ENCODE data around the gene AICDA. TPM values are rescaled to one million over a fixed set of nuclear protein-coding genes. Genes with fewer than 3 reads are reported as not detected.

Gene AICDA
- total and polyA plus RNA-seq, 2 of the 13 experiments (the other 11 are each of a cell fraction or from before 2014, with no cell fraction given), result not detected

DNA sequence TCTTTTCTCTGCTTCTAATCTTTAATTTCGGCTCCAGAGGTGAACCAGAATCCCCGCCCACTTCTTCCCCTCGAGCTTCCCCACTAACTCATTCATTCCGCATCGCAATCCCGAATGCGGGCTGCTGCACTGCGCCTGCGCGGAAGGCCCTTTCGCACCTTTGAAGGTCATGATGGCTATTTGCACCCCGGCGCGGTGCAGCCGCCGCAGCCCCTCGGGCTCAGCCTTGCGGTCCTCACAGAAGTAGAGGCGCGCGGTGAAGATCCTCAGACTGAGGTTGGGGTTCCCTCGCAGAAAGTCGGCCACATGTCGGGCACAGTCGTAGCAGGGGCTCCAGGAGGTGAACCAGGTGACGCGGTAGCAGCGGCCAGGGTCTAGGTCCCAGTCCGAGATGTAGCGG, 7.6 kb downstream of the AICDA start:
- intact Hi-C loops (cut with micrococcal nuclease; ENCODE audit: unreplicated experiment) (no loop called here), in situ Hi-C loops (cut with HindIII; ENCODE audit: extremely low pct_ligation_motif_present, low pct_unique_long_range_greater_than_20kb) (loop anchor here (10.0 kb wide), 1 partner anchor 60 kb away; the partner anchor contains the start of gene CLEC4E)
- TF ChIP-seq ZNF207 (IDR thresholded peaks at IDR 0.05; ENCODE audit: borderline replicate concordance) (no peak), ZBTB42 (CRISPR knock-in tag; IDR thresholded peaks at IDR 0.05) (no peak), ZNF180 (CRISPR knock-in tag; IDR thresholded peaks at IDR 0.05; ENCODE audit: borderline replicate concordance, low read depth) (no peak), TEAD3 (CRISPR knock-in tag; optimal IDR thresholded peaks at IDR 0.05; ENCODE audit: borderline replicate concordance) (no peak), EEA1 (CRISPR knock-in tag; IDR thresholded peaks at IDR 0.05; ENCODE audit: borderline replicate concordance) (no peak)
- TF ChIP-seq, protein P1, sequence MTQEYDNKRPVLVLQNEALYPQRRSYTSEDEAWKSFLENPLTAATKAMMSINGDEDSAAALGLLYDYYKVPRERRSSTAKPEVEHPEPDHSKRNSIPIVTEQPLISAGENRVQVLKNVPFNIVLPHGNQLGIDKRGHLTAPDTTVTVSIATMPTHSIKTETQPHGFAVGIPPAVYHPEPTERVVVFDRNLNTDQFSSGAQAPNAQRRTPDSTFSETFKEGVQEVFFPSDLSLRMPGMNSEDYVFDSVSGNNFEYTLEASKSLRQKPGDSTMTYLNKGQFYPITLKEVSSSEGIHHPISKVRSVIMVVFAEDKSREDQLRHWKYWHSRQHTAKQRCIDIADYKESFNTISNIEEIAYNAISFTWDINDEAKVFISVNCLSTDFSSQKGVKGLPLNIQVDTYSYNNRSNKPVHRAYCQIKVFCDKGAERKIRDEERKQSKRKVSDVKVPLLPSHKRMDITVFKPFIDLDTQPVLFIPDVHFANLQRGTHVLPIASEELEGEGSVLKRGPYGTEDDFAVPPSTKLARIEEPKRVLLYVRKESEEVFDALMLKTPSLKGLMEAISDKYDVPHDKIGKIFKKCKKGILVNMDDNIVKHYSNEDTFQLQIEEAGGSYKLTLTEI (CRISPR knock-in tag; conservative IDR thresholded peaks at IDR 0.05), result no peak
- H3K4me3 ChIP-seq (replicated peaks in 1 of 3; ENCODE audit: insufficient read depth in 1 of 3, low read depth in 2 of 3, low read length in 3 of 3), result no peak overlapping the region
- BruUV-seq (replicated peaks), result no TSS peak
- DNase-seq (ENCODE audit: low spot score) (no peak), FAIRE-seq (no peak), ATAC-seq (no peak)
- no peak overlapping the region for H3K9ac ChIP-seq (ENCODE audit: insufficient read depth, low read depth, low read length)
- no peaks in the 10 kb centered on the region for H3K9me3 ChIP-seq (ENCODE audit: low read length)
- H3K79me2 ChIP-seq (ENCODE audit: insufficient read depth, low read length), result no peaks in the 10 kb centered on the region
- POLR2A ChIA-PET, result no interaction called here
- no peak overlapping the region for H3K4me2 ChIP-seq (ENCODE audit: low read depth, low read length)
- peaks cover 0 to 20% of the 10 kb centered on the region in 2 experiments; a peak in 3 of 5 replicates for H3K27me3 ChIP-seq (ENCODE audit: control insufficient read depth in 1 of 2, insufficient read depth in 2 of 2, low read length in 2 of 2)
- no peaks in the 10 kb centered on the region for H4K20me1 ChIP-seq (ENCODE audit: insufficient read depth, low read length)
- WGBS (ENCODE audit: low lambda C conversion rate), result 72% methylated on average over 30 of the region's 30 CpGs
- H3K27ac ChIP-seq (ENCODE audit: extremely low read length, insufficient read depth, low read length), result no peak overlapping the region
- CTCF ChIA-PET (ENCODE audit: low intra/inter-chr PET ratio, low total read pairs), result no interaction called here
- H3K36me3 ChIP-seq (replicated peaks in 1 of 2; ENCODE audit: control insufficient read depth in 1 of 2, insufficient read depth in 2 of 2, low read length in 2 of 2), result no peaks in the 10 kb centered on the region
- H2AFZ ChIP-seq (ENCODE audit: low read length), result no peak overlapping the region
- H3K4me1 ChIP-seq (ENCODE audit: insufficient read depth, low read length), result no peaks in the 10 kb centered on the region

DNA sequence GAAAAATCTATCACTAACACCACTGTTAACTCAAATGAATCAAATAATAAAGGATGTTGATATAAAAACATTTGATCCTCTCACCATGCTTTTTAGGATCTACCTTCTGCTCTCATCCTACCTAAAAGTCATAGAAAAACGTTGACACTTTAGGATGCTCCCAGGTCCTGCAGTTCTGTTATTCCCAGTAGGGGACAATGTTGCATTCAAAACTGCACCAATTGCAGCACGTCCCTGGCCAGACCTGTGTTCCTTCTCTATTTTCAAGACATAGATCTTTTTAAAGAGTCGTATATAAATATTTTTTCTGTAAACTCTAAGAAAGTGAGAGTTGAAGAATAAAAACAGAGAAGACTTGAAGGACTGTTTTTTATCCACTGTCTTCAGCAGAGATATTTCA, 8.8 kb downstream of the AICDA start:
- ChIA-PET CTCF (ENCODE audit: low intra/inter-chr PET ratio, low total read pairs) (no interaction called here), POLR2A (no interaction called here)
- Histone ChIP-seq H3K79me2 (ENCODE audit: insufficient read depth, low read length) (no peaks in the 10 kb centered on the region), H3K4me1 (ENCODE audit: insufficient read depth, low read length) (no peaks in the 10 kb centered on the region), H3K36me3 (replicated peaks in 1 of 2; ENCODE audit: control insufficient read depth in 1 of 2, insufficient read depth in 2 of 2, low read length in 2 of 2) (no peaks in the 10 kb centered on the region), H3K9me3 (ENCODE audit: low read length) (no peaks in the 10 kb centered on the region), H3K4me2 (ENCODE audit: low read depth, low read length) (no peak overlapping the region), H3K27ac (ENCODE audit: extremely low read length, insufficient read depth, low read length) (no peak overlapping the region), H4K20me1 (ENCODE audit: insufficient read depth, low read length) (no peaks in the 10 kb centered on the region), H3K4me3 (replicated peaks in 1 of 3; ENCODE audit: insufficient read depth in 1 of 3, low read depth in 2 of 3, low read length in 3 of 3) (no peak overlapping the region), H2AFZ (ENCODE audit: low read length) (no peak overlapping the region), H3K9ac (ENCODE audit: insufficient read depth, low read depth, low read length) (no peak overlapping the region), H3K27me3 (ENCODE audit: control insufficient read depth in 1 of 2, insufficient read depth in 2 of 2, low read length in 2 of 2) (peaks cover 0 to 20% of the 10 kb centered on the region in 2 experiments; a peak in 3 of 5 replicates)
- TF ChIP-seq, protein P2, sequence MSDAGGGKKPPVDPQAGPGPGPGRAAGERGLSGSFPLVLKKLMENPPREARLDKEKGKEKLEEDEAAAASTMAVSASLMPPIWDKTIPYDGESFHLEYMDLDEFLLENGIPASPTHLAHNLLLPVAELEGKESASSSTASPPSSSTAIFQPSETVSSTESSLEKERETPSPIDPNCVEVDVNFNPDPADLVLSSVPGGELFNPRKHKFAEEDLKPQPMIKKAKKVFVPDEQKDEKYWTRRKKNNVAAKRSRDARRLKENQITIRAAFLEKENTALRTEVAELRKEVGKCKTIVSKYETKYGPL (CRISPR knock-in tag; IDR thresholded peaks at IDR 0.05), result no peak
- TF ChIP-seq, protein P3, sequence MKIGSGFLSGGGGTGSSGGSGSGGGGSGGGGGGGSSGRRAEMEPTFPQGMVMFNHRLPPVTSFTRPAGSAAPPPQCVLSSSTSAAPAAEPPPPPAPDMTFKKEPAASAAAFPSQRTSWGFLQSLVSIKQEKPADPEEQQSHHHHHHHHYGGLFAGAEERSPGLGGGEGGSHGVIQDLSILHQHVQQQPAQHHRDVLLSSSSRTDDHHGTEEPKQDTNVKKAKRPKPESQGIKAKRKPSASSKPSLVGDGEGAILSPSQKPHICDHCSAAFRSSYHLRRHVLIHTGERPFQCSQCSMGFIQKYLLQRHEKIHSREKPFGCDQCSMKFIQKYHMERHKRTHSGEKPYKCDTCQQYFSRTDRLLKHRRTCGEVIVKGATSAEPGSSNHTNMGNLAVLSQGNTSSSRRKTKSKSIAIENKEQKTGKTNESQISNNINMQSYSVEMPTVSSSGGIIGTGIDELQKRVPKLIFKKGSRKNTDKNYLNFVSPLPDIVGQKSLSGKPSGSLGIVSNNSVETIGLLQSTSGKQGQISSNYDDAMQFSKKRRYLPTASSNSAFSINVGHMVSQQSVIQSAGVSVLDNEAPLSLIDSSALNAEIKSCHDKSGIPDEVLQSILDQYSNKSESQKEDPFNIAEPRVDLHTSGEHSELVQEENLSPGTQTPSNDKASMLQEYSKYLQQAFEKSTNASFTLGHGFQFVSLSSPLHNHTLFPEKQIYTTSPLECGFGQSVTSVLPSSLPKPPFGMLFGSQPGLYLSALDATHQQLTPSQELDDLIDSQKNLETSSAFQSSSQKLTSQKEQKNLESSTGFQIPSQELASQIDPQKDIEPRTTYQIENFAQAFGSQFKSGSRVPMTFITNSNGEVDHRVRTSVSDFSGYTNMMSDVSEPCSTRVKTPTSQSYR (CRISPR knock-in tag; IDR thresholded peaks at IDR 0.05; ENCODE audit: borderline replicate concordance), result no peak
- TF ChIP-seq, protein P4, sequence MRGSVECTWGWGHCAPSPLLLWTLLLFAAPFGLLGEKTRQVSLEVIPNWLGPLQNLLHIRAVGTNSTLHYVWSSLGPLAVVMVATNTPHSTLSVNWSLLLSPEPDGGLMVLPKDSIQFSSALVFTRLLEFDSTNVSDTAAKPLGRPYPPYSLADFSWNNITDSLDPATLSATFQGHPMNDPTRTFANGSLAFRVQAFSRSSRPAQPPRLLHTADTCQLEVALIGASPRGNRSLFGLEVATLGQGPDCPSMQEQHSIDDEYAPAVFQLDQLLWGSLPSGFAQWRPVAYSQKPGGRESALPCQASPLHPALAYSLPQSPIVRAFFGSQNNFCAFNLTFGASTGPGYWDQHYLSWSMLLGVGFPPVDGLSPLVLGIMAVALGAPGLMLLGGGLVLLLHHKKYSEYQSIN (CRISPR knock-in tag; IDR thresholded peaks at IDR 0.05; ENCODE audit: borderline replicate concordance), result no peak
- TF ChIP-seq, protein P5, sequence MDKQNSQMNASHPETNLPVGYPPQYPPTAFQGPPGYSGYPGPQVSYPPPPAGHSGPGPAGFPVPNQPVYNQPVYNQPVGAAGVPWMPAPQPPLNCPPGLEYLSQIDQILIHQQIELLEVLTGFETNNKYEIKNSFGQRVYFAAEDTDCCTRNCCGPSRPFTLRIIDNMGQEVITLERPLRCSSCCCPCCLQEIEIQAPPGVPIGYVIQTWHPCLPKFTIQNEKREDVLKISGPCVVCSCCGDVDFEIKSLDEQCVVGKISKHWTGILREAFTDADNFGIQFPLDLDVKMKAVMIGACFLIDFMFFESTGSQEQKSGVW (CRISPR knock-in tag; IDR thresholded peaks at IDR 0.05; ENCODE audit: borderline replicate concordance), result no peak
- intact Hi-C loops (cut with micrococcal nuclease; ENCODE audit: unreplicated experiment), result no loop called here
- WGBS (ENCODE audit: low lambda C conversion rate), result 2% methylated on average over 3 of the region's 3 CpGs
- ATAC-seq, result no peak
- no peak for FAIRE-seq
- DNase-seq (ENCODE audit: low spot score), result no peak
- in situ Hi-C loops (cut with HindIII; ENCODE audit: extremely low pct_ligation_motif_present, low pct_unique_long_range_greater_than_20kb), result loop anchor here (10.0 kb wide), 1 partner anchor 59 kb away; the partner anchor contains the start of gene CLEC4E
- BruUV-seq (replicated peaks), result no TSS peak
